Suprapubic skin (tissue), 4 donors: ENCODE results near the gene GRK5. TPM values are rescaled to one million over a fixed set of nuclear protein-coding genes. Genes with fewer than 3 reads are reported as not detected.

Source experiments
- DNase-seq, 2 donors: peaks; one replicate each; pipeline ENCODE4 v3.0.0-alpha.2; 2019; ENCODE audit warnings: low spot score in 2 of 2
- H3K27ac ChIP-seq: fragments of 200-600 bp; sonication (generic); one replicate; pipeline ENCODE4 v1.5.1; 2019
- H3K27me3 ChIP-seq: fragments of 200-600 bp; sonication (generic); one replicate; pipeline ENCODE4 v1.5.1; 2019
- H3K36me3 ChIP-seq: fragments of 200-600 bp; sonication (generic); one replicate; pipeline ENCODE4 v1.5.1; 2019
- H3K4me1 ChIP-seq: fragments of 200-600 bp; sonication (generic); one replicate; pipeline ENCODE4 v1.5.1; 2019
- H3K4me3 ChIP-seq: fragments of 200-600 bp; sonication (generic); one replicate; pipeline ENCODE4 v1.5.1; 2019; ENCODE audit warnings: mild to moderate bottlenecking
- H3K9me3 ChIP-seq: fragments of 200-600 bp; sonication (generic); one replicate; pipeline ENCODE4 v1.5.1; 2019
- CTCF ChIP-seq, 2 donors: fragments of 200-600 bp in 1 of 2; fragments of 450-650 bp in 1 of 2; sonication (generic) in 1 of 2; IDR thresholded peaks; one replicate each; pipeline ENCODE4 v1.5.1; 2016 to 2019; ENCODE audit warnings: antibody characterized with exemption in 2 of 2, mild to moderate bottlenecking in 1 of 2, moderate library complexity in 1 of 2
- EP300 ChIP-seq: sonication (generic); formaldehyde crosslinking; IDR thresholded peaks from one replicate; pipeline ENCODE4 v1.6.1; 2017; ENCODE audit warnings: antibody characterized with exemption
- POLR2A ChIP-seq, 2 donors: fragments of 450-650 bp; IDR thresholded peaks; one replicate each; pipeline ENCODE4 v1.6.1; 2017; ENCODE audit warnings: antibody characterized with exemption in 2 of 2, mild to moderate bottlenecking in 2 of 2, moderate library complexity in 2 of 2
- POLR2AphosphoS5 ChIP-seq, 3 donors: sonication (generic); formaldehyde crosslinking; IDR thresholded peaks; one replicate each; pipeline ENCODE4 v1.6.1; 2017; ENCODE audit warnings: antibody characterized with exemption in 3 of 3
- WGBS: methylation state at CpG from one replicate; pipeline ENCODE4 v1.1.5; 2018; 5-methylcytosine and 5-hydroxymethylcytosine counted together
- total RNA-seq, 4 donors: library from RNA; depleted of rRNA; stranded (reverse); fragments of >200 nt; gene quantifications; one replicate each; pipeline ENCODE4 v1.1.0, GENCODE V29; 2016

GRK5 gene
- total RNA-seq, 4 donors from 2014 or later: 4.8 to 9.0 (median 6.7) TPM

GRCh38 chr10:119285495-119286267 is 78.3 kb downstream of the GRK5 start:
- Histone ChIP-seq H3K9me3 (no peaks in the 10 kb centered on the region), H3K4me1 (peaks cover 83% of the 10 kb centered on the region), H3K4me3 (no peak overlapping the region), H3K27ac (peak overlapping the region; percentile 10), H3K36me3 (no peaks in the 10 kb centered on the region), H3K27me3 (no peaks in the 10 kb centered on the region)
- no peak for TF ChIP-seq POLR2A (IDR thresholded peaks at IDR 0.05)
- no peak for TF ChIP-seq POLR2AphosphoS5 (IDR thresholded peaks at IDR 0.05)
- TF ChIP-seq CTCF (IDR thresholded peaks at IDR 0.05): no peak
- TF ChIP-seq EP300: no peak
- DNase-seq: no peak
- WGBS: 73% methylated on average over 9 of the region's 9 CpGs

GRCh38 chr10:119286516-119286915 is 79.1 kb downstream of the GRK5 start:
- no peak overlapping the region for H3K27ac ChIP-seq
- DNase-seq: no peak
- H3K4me3 ChIP-seq: no peak overlapping the region
- no peaks in the 10 kb centered on the region for H3K36me3 ChIP-seq
- no peaks in the 10 kb centered on the region for H3K27me3 ChIP-seq
- no peaks in the 10 kb centered on the region for H3K9me3 ChIP-seq
- no peak for TF ChIP-seq POLR2A (IDR thresholded peaks at IDR 0.05)
- no peak for TF ChIP-seq POLR2AphosphoS5 (IDR thresholded peaks at IDR 0.05)
- no peak for TF ChIP-seq EP300
- WGBS: 91% methylated on average over 6 of the region's 6 CpGs
- H3K4me1 ChIP-seq: peaks cover 82% of the 10 kb centered on the region

GRCh38 chr10:119286983-119287633 is 79.7 kb downstream of the GRK5 start:
- Histone ChIP-seq H3K9me3 (no peaks in the 10 kb centered on the region), H3K36me3 (no peaks in the 10 kb centered on the region), H3K4me1 (peaks cover 76% of the 10 kb centered on the region), H3K27ac (no peak overlapping the region), H3K4me3 (no peak overlapping the region), H3K27me3 (no peaks in the 10 kb centered on the region)
- WGBS: 93% methylated on average over 2 of the region's 2 CpGs
- no peak for TF ChIP-seq POLR2A (IDR thresholded peaks at IDR 0.05)
- TF ChIP-seq CTCF (IDR thresholded peaks at IDR 0.05): no peak
- no peak for TF ChIP-seq EP300
- TF ChIP-seq POLR2AphosphoS5 (IDR thresholded peaks at IDR 0.05): no peak
- DNase-seq: no peak

- Histone ChIP-seq H3K9me3 (no peaks in the 10 kb centered on the region), H3K27ac (no peak overlapping the region), H3K36me3 (no peaks in the 10 kb centered on the region), H3K4me3 (no peak overlapping the region), H3K27me3 (no peaks in the 10 kb centered on the region), H3K4me1 (peaks cover 62% of the 10 kb centered on the region)
- DNase-seq: no peak
- no peak for TF ChIP-seq EP300
- no peak for TF ChIP-seq POLR2A (IDR thresholded peaks at IDR 0.05)
- TF ChIP-seq CTCF (IDR thresholded peaks at IDR 0.05): no peak
- no peak for TF ChIP-seq POLR2AphosphoS5 (IDR thresholded peaks at IDR 0.05)
- 84% methylated on average over 4 of the region's 7 CpGs for WGBS
Observed at GRCh38 chr10:119288574-119289001, 81.2 kb downstream of the GRK5 start.

GRCh38 chr10:119289227-119289920 is 82.0 kb downstream of the GRK5 start:
- peak overlapping the region; percentile 7 for H3K27ac ChIP-seq
- peaks cover 58% of the 10 kb centered on the region for H3K4me1 ChIP-seq
- no peak overlapping the region for H3K4me3 ChIP-seq
- no peak for DNase-seq
- 71% methylated on average over 8 of the region's 8 CpGs for WGBS
- H3K36me3 ChIP-seq: no peaks in the 10 kb centered on the region
- no peaks in the 10 kb centered on the region for H3K27me3 ChIP-seq
- TF ChIP-seq POLR2AphosphoS5 (IDR thresholded peaks at IDR 0.05): no peak
- TF ChIP-seq EP300: no peak
- no peak for TF ChIP-seq POLR2A (IDR thresholded peaks at IDR 0.05)
- no peak for TF ChIP-seq CTCF (IDR thresholded peaks at IDR 0.05)
- no peaks in the 10 kb centered on the region for H3K9me3 ChIP-seq
